GM10266 (cell line): Measurements from ENCODE around the gene ANAPC4.

Source experiments
- DNase-seq: peaks from one replicate; pipeline ENCODE4 v3.0.0; 2012; ENCODE audit errors: extremely low spot score
- TF ChIP-seq, protein P1 (sequence below): IDR thresholded peaks from 2 replicates; pipeline ENCODE4 v1.5.1; 2012; ENCODE audit warnings: mild to moderate bottlenecking, low read depth; ENCODE audit not compliant: control insufficient read depth, insufficient read depth; ENCODE audit errors: missing control alignments

Gene ANAPC4

GRCh38 chr4:25452081-25452480 lies 75.0 kb downstream of the ANAPC4 start:
- DNase-seq, result no peak
- TF ChIP-seq, protein P1, sequence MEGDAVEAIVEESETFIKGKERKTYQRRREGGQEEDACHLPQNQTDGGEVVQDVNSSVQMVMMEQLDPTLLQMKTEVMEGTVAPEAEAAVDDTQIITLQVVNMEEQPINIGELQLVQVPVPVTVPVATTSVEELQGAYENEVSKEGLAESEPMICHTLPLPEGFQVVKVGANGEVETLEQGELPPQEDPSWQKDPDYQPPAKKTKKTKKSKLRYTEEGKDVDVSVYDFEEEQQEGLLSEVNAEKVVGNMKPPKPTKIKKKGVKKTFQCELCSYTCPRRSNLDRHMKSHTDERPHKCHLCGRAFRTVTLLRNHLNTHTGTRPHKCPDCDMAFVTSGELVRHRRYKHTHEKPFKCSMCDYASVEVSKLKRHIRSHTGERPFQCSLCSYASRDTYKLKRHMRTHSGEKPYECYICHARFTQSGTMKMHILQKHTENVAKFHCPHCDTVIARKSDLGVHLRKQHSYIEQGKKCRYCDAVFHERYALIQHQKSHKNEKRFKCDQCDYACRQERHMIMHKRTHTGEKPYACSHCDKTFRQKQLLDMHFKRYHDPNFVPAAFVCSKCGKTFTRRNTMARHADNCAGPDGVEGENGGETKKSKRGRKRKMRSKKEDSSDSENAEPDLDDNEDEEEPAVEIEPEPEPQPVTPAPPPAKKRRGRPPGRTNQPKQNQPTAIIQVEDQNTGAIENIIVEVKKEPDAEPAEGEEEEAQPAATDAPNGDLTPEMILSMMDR, result no peak

DNA sequence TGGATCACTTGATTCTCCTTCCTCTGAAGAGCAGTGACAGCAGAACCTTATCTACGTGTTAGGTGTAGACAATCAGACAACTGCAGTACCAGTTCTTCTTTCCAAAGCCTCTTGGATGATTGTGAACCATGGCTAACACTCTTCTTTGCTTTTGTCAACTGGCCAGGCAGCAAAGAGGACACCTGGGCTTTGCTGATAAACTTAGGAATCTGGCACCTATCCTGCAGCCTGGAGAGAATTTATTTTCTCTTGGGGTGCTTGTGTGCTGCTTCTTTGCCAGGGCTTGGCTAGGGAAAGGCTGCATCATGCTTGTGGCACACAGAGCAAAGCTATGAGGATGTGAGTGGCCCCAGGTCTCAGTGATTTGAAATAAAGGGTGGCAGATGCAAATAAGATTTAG lies 77.4 kb downstream of the ANAPC4 start:
- no peak for DNase-seq

GRCh38 chr4:25457053-25457715 lies 80.1 kb downstream of the ANAPC4 start:
- TF ChIP-seq, protein P1, result no peak
- DNase-seq, result no peak

More for the DNA sequence above, 77.4 kb downstream of the ANAPC4 start:
- TF ChIP-seq, protein P1, result no peak

- TF ChIP-seq, protein P1, result no peak
Measured at GRCh38 chr4:25466966-25467697, 90.1 kb downstream of the ANAPC4 start.

DNA sequence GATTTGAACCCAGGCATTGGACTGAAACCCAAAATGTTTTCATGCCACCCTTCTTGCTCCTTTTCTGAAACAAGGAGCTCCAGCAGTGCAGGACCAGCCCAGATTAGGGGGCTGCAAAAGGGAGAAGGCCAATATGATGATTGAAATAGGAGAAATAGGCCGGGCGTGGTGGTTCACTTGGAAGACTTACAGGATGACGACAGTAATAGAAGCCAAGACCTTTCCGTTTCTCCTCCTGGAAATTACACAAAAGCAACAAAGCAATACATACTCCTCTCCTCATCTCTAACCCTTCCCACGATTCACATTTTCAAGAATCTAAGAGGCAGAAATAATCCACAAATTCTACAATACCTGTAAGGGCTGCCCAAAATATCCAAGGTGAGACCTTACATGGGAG lies 90.8 kb downstream of the ANAPC4 start:
- TF ChIP-seq, protein P1, result no peak
- DNase-seq, result no peak

More at GRCh38 chr4:25466966-25467697, 90.1 kb downstream of the ANAPC4 start:
- no peak for DNase-seq
